AG04449 (cell line): Measurements from ENCODE around the gene METTL1.
A peak's percentile ranks its signal among the peaks of the same experiment; 100 is the strongest.

Source experiments
- CTCF ChIA-PET: fragments of 350-600 bp; formaldehyde crosslinking; extraction: SDS; loops from one replicate; lab custom pipeline; 2021; ENCODE audit warnings: antibody characterized with exemption; lab: Yijun Ruan, JAX
- POLR2A ChIA-PET: fragments of 400-600, 350-600 bp; formaldehyde crosslinking; extraction: SDS; loops from one replicate; lab custom pipeline; 2020; ENCODE audit warnings: antibody characterized with exemption, inconsistent platforms; lab: Yijun Ruan, JAX
- DNase-seq: peaks from one replicate; pipeline ENCODE4 v3.0.0-alpha.2; 2010; ENCODE audit warnings: low read depth, low spot score
- H3K4me3 ChIP-seq: 2 replicates; pipeline ENCODE4 v1.5.1; 2011; ENCODE audit warnings: low read depth, mild to moderate bottlenecking, control low read depth, low read length
- TF ChIP-seq, protein P1 (sequence below): IDR thresholded peaks from one replicate; pipeline ENCODE4 v1.5.1; 2011; ENCODE audit warnings: mild to moderate bottlenecking, moderate library complexity, low read length, control low read depth, inconsistent platforms; ENCODE audit not compliant: insufficient read depth; ENCODE audit errors: missing control alignments

The METTL1 gene

DNA sequence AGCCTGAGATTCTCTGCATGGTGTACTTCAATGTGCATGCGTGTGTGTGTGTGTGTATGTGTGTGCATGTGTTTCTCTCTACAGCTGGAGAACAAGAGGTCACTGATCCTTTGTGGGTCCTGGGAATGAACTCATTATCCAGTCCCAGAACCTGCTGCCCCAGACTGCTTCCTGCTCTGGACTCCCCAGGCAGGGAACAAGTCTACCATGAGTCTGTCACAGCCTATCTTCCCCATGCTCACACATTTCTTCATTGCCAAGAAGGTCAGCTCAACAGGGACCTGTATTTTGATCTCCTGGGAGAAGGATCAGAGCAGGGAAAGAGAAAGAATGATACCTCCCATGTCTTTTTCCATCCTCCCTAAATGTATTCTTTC is 30.5 kb downstream of the METTL1 start:
- CTCF ChIA-PET, result interaction anchor here (0.9 to 4.7 kb wide), 5 partner anchors 15 to 164 kb away, joined by 3 to 26 read pairs (median 3); no protein-coding TSS in a partner anchor

DNA sequence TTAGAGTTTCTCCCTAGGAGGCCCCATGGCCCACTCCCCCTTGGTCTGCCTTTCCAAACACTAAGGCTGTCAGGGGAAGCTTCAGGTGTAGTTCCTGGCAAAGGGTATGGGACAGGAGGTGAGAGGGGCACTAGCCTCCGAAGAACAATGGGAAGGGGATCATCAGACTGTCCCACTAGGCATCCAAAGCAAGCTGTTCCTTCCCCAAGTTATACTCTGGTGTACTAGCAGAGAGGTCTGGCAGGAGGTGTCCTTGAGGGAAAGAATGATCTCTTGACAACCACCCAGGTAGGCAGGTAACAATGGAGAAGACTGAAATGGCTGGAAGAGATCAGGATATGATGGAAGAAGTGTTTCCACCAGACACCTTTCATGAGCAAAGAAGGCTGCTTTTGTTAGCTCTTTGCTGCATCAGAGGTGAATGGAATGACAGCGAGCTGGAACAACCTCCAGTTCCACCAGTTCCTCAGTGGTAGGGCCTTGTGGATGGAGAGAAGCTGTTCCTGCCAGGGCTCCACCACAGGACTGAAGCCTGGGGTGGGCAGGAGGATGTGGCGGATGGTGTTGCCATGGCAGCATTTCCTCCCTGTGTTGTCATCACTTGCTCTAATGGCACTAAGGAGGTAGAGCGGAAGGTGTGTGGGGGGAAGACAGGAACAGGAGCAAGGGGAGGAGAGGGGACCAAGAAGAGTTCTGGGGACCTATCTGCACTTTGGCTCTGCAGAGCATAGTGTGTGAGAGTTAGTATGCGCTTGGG is 31.1 kb downstream of the METTL1 start:
- ChIA-PET CTCF (interaction anchor here (1.0 to 4.7 kb wide), 5 partner anchors 15 to 164 kb away, joined by 3 to 26 read pairs (median 3); no protein-coding TSS in a partner anchor), POLR2A (no interaction called here)
- no peak overlapping the region for H3K4me3 ChIP-seq
- no peak for DNase-seq
- TF ChIP-seq, protein P1, sequence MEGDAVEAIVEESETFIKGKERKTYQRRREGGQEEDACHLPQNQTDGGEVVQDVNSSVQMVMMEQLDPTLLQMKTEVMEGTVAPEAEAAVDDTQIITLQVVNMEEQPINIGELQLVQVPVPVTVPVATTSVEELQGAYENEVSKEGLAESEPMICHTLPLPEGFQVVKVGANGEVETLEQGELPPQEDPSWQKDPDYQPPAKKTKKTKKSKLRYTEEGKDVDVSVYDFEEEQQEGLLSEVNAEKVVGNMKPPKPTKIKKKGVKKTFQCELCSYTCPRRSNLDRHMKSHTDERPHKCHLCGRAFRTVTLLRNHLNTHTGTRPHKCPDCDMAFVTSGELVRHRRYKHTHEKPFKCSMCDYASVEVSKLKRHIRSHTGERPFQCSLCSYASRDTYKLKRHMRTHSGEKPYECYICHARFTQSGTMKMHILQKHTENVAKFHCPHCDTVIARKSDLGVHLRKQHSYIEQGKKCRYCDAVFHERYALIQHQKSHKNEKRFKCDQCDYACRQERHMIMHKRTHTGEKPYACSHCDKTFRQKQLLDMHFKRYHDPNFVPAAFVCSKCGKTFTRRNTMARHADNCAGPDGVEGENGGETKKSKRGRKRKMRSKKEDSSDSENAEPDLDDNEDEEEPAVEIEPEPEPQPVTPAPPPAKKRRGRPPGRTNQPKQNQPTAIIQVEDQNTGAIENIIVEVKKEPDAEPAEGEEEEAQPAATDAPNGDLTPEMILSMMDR, result no peak

More for the DNA sequence above, 30.5 kb downstream of the METTL1 start:
- H3K4me3 ChIP-seq, result no peak overlapping the region
- TF ChIP-seq, protein P1, result no peak
- no peak for DNase-seq
- POLR2A ChIA-PET, result no interaction called here

GRCh38 chr12:57739914-57740538 is 31.9 kb downstream of the METTL1 start:
- CTCF ChIA-PET, result interaction anchor here (1.0 to 4.8 kb wide), 5 partner anchors 14 to 165 kb away, joined by 3 to 36 read pairs (median 6); no protein-coding TSS in a partner anchor
- no peak for DNase-seq
- TF ChIP-seq, protein P1, result no peak
- no peak overlapping the region for H3K4me3 ChIP-seq
- POLR2A ChIA-PET, result no interaction called here

GRCh38 chr12:57739387-57739786 is 32.5 kb downstream of the METTL1 start:
- no peak overlapping the region for H3K4me3 ChIP-seq
- ChIA-PET POLR2A (interaction anchor here (0.9 kb wide), 1 partner anchor 13 kb away, joined by 3 read pairs; no protein-coding TSS in a partner anchor), CTCF (interaction anchor here (0.6 to 4.8 kb wide), 3 partner anchors 13 to 155 kb away, joined by 3 to 36 read pairs (median 9); no protein-coding TSS in a partner anchor)
- DNase-seq, result no peak
- TF ChIP-seq, protein P1, result no peak

GRCh38 chr12:57738661-57739237 is 33.2 kb downstream of the METTL1 start, which contains the start of gene AGAP2:
AGAP2 (minus strand) TSS chr12:57738742; CDS start chr12:57738246, 496 bp downstream.
- TF ChIP-seq, protein P1, result no peak
- H3K4me3 ChIP-seq, result peak within 1 kb of the TSS; percentile 42
- ChIA-PET CTCF (interaction anchor here (0.6 to 5.2 kb wide), 5 partner anchors 13 to 285 kb away, joined by 3 to 82 read pairs (median 9); no protein-coding TSS in a partner anchor), POLR2A (interaction anchor here (0.9 kb wide), 1 partner anchor 12 kb away, joined by 3 read pairs; no protein-coding TSS in a partner anchor)
- DNase-seq, result no peak
